Endothelial cell (in vitro differentiated cells): Measurements from ENCODE around the gene TMIE. TPM values are rescaled to one million over a fixed set of nuclear protein-coding genes. Genes with fewer than 3 reads are reported as not detected.

Experiments used
- DNase-seq: peaks from one replicate; pipeline ENCODE4 v3.0.0; 2021; ENCODE audit warnings: low spot score
- H3K27ac Mint-ChIP-seq: one replicate; pipeline ENCODE4 v1.8.0; 2021; ENCODE audit warnings: mixed read lengths, inconsistent platforms; ENCODE audit not compliant: unreplicated experiment
- H3K27me3 Mint-ChIP-seq: one replicate; pipeline ENCODE4 v1.8.0; 2021; ENCODE audit warnings: mild to moderate bottlenecking, moderate library complexity, mixed read lengths, inconsistent platforms; ENCODE audit not compliant: unreplicated experiment
- H3K36me3 Mint-ChIP-seq: one replicate; pipeline ENCODE4 v1.8.0; 2021; ENCODE audit warnings: mild to moderate bottlenecking, low read depth, mixed read lengths, inconsistent platforms; ENCODE audit not compliant: unreplicated experiment
- H3K4me1 Mint-ChIP-seq: one replicate; pipeline ENCODE4 v1.8.0; 2021; ENCODE audit warnings: mild to moderate bottlenecking, mixed read lengths, inconsistent platforms; ENCODE audit not compliant: unreplicated experiment
- H3K4me3 Mint-ChIP-seq: one replicate; pipeline ENCODE4 v1.8.0; 2021; ENCODE audit warnings: mild to moderate bottlenecking, mixed read lengths, inconsistent platforms; ENCODE audit not compliant: unreplicated experiment
- H3K9me3 Mint-ChIP-seq: one replicate; pipeline ENCODE4 v1.8.0; 2021; ENCODE audit warnings: mixed read lengths, inconsistent platforms; ENCODE audit not compliant: unreplicated experiment
- CTCF ChIP-seq: fragments of 200-600 bp; sonication (generic); IDR thresholded peaks from one replicate; pipeline ENCODE4 v1.5.0; 2021; ENCODE audit warnings: antibody characterized with exemption; ENCODE audit not compliant: unreplicated experiment
- total RNA-seq: library from RNA; stranded (reverse); fragmentation: NEBNext Ultra II Directional; extraction: Animal tissue kit (Norgen Biotek cat#: 25700); gene quantifications from one replicate; pipeline ENCODE4 v1.2.1, GENCODE V29; 2021; ENCODE audit not compliant: unreplicated experiment

Gene TMIE
- total RNA-seq, 1 donor from 2014 or later, result 0.23 TPM

GRCh38 chr3:46705751-46706552, 4.8 kb downstream of the TMIE start:
- H3K9me3 Mint-ChIP-seq, result no peaks in the 10 kb centered on the region
- TF ChIP-seq CTCF, result no peak
- H3K36me3 Mint-ChIP-seq, result no peaks in the 10 kb centered on the region
- peaks cover 8% of the 10 kb centered on the region for H3K4me1 Mint-ChIP-seq
- peaks cover 3% of the 10 kb centered on the region for H3K27me3 Mint-ChIP-seq
- no peak for DNase-seq
- no peak overlapping the region for H3K27ac Mint-ChIP-seq
- H3K4me3 Mint-ChIP-seq, result no peak overlapping the region

GRCh38 chr3:46706771-46707582, 5.8 kb downstream of the TMIE start:
- H3K27me3 Mint-ChIP-seq, result peaks cover 3% of the 10 kb centered on the region
- no peaks in the 10 kb centered on the region for H3K9me3 Mint-ChIP-seq
- TF ChIP-seq CTCF, result no peak
- peaks cover 8% of the 10 kb centered on the region for H3K4me1 Mint-ChIP-seq
- H3K27ac Mint-ChIP-seq, result no peak overlapping the region
- H3K36me3 Mint-ChIP-seq, result no peaks in the 10 kb centered on the region
- H3K4me3 Mint-ChIP-seq, result no peak overlapping the region
- DNase-seq, result no peak

- no peak for TF ChIP-seq CTCF
- Mint-ChIP-seq H3K9me3 (no peaks in the 10 kb centered on the region), H3K36me3 (no peaks in the 10 kb centered on the region), H3K4me1 (peaks cover 8% of the 10 kb centered on the region), H3K27me3 (peaks cover 3% of the 10 kb centered on the region), H3K27ac (no peak overlapping the region), H3K4me3 (no peak overlapping the region)
- no peak for DNase-seq
Measured at GRCh38 chr3:46707601-46708011, 6.4 kb downstream of the TMIE start.

GRCh38 chr3:46708401-46709156, 7.4 kb downstream of the TMIE start:
- no peak for DNase-seq
- Mint-ChIP-seq H3K4me1 (peaks cover 8% of the 10 kb centered on the region), H3K27me3 (peaks cover 3% of the 10 kb centered on the region), H3K36me3 (peaks cover 6% of the 10 kb centered on the region), H3K4me3 (no peak overlapping the region), H3K9me3 (no peaks in the 10 kb centered on the region), H3K27ac (no peak overlapping the region)
- no peak for TF ChIP-seq CTCF
